ENCODE measurements around the gene AQP2. TPM values are rescaled to one million over a fixed set of nuclear protein-coding genes. Genes with fewer than 3 reads are reported as not detected.

Gene AQP2
- total and polyA plus RNA-seq, 2 of the 13 experiments (the other 11 are each of a cell fraction or from before 2014, with no cell fraction given): not detected

GRCh38 chr12:49967042-49967776, 16.7 kb downstream of the AQP2 start (continued):
- TF ChIP-seq, protein P1, sequence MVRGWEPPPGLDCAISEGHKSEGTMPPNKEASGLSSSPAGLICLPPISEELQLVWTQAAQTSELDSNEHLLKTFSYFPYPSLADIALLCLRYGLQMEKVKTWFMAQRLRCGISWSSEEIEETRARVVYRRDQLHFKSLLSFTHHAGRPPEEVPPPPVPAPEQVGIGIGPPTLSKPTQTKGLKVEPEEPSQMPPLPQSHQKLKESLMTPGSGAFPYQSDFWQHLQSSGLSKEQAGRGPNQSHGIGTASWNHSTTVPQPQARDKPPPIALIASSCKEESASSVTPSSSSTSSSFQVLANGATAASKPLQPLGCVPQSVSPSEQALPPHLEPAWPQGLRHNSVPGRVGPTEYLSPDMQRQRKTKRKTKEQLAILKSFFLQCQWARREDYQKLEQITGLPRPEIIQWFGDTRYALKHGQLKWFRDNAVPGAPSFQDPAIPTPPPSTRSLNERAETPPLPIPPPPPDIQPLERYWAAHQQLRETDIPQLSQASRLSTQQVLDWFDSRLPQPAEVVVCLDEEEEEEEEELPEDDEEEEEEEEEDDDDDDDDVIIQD (CRISPR knock-in tag; IDR thresholded peaks at IDR 0.05; ENCODE audit: low read depth): no peak
- TF ChIP-seq CBX2 (IDR thresholded peaks at IDR 0.05; ENCODE audit: low read depth, low read length): no peak
- TF ChIP-seq CBX2 (CRISPR knock-in tag; IDR thresholded peaks at IDR 0.05; ENCODE audit: low read depth): no peak
- no peak for TF ChIP-seq RNF2 (conservative IDR thresholded peaks at IDR 0.05; ENCODE audit: low read depth)
- peak; percentile 53 for TF ChIP-seq HIVEP1 (CRISPR knock-in tag; IDR thresholded peaks at IDR 0.05)
- TF ChIP-seq JUNB (CRISPR knock-in tag; IDR thresholded peaks at IDR 0.05; ENCODE audit: borderline replicate concordance): no peak
- TF ChIP-seq, protein P2, sequence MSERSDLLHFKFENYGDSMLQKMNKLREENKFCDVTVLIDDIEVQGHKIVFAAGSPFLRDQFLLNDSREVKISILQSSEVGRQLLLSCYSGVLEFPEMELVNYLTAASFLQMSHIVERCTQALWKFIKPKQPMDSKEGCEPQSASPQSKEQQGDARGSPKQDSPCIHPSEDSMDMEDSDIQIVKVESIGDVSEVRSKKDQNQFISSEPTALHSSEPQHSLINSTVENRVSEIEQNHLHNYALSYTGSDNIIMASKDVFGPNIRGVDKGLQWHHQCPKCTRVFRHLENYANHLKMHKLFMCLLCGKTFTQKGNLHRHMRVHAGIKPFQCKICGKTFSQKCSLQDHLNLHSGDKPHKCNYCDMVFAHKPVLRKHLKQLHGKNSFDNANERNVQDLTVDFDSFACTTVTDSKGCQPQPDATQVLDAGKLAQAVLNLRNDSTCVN (CRISPR knock-in tag; IDR thresholded peaks at IDR 0.05; ENCODE audit: borderline replicate concordance): no peak
- peak; percentile 72 for TF ChIP-seq ERF (CRISPR knock-in tag; IDR thresholded peaks at IDR 0.05)
- TF ChIP-seq STAG1 (CRISPR knock-in tag; IDR thresholded peaks at IDR 0.05): peak; percentile 96
- TF ChIP-seq SMYD3 (CRISPR knock-in tag; IDR thresholded peaks at IDR 0.05): no peak
- TF ChIP-seq FOSL1 (CRISPR knock-in tag; IDR thresholded peaks at IDR 0.05; ENCODE audit: borderline replicate concordance): no peak
- TF ChIP-seq CCAR2 (optimal IDR thresholded peaks at IDR 0.05; ENCODE audit: low read depth, low read length): no peak
- TF ChIP-seq MEIS2 (CRISPR knock-in tag; IDR thresholded peaks at IDR 0.05): no peak; the same call in 1 of the 2 replicates
- TF ChIP-seq CBFB (CRISPR knock-in tag; IDR thresholded peaks at IDR 0.05): 0 out of 2 replicates have a peak, but pooled peaks have one; percentile 37
- no peak for TF ChIP-seq NFYC (CRISPR knock-in tag; IDR thresholded peaks at IDR 0.05)
- TF ChIP-seq, protein P3, sequence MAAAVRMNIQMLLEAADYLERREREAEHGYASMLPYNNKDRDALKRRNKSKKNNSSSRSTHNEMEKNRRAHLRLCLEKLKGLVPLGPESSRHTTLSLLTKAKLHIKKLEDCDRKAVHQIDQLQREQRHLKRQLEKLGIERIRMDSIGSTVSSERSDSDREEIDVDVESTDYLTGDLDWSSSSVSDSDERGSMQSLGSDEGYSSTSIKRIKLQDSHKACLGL (CRISPR knock-in tag; IDR thresholded peaks at IDR 0.05): peak; percentile 68; the same call in 1 of the 2 replicates
- no peak for TF ChIP-seq ZNF17 (CRISPR knock-in tag; IDR thresholded peaks at IDR 0.05)
- TF ChIP-seq ZC3H13 (CRISPR knock-in tag; IDR thresholded peaks at IDR 0.05): 0 out of 2 replicates have a peak, but pooled peaks have one; percentile 48
- peak; percentile 59; the same call in 1 of the 2 replicates for TF ChIP-seq ZBTB38 (CRISPR knock-in tag; IDR thresholded peaks at IDR 0.05)
- TF ChIP-seq, protein P4, sequence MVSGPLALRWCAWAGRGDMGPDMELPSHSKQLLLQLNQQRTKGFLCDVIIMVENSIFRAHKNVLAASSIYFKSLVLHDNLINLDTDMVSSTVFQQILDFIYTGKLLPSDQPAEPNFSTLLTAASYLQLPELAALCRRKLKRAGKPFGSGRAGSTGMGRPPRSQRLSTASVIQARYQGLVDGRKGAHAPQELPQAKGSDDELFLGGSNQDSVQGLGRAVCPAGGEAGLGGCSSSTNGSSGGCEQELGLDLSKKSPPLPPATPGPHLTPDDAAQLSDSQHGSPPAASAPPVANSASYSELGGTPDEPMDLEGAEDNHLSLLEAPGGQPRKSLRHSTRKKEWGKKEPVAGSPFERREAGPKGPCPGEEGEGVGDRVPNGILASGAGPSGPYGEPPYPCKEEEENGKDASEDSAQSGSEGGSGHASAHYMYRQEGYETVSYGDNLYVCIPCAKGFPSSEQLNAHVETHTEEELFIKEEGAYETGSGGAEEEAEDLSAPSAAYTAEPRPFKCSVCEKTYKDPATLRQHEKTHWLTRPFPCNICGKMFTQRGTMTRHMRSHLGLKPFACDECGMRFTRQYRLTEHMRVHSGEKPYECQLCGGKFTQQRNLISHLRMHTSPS (CRISPR knock-in tag; IDR thresholded peaks at IDR 0.05; ENCODE audit: low read depth): no peak
- TF ChIP-seq TCF12 (IDR thresholded peaks at IDR 0.05): no peak
- TF ChIP-seq TCF12 (CRISPR knock-in tag; IDR thresholded peaks at IDR 0.05): no peak
- no peak for TF ChIP-seq KLF15 (CRISPR knock-in tag; IDR thresholded peaks at IDR 0.05; ENCODE audit: borderline replicate concordance)
- TF ChIP-seq SMAD3 (CRISPR knock-in tag; IDR thresholded peaks at IDR 0.05): 0 out of 2 replicates have a peak, but pooled peaks have one; percentile 16
- no peak for TF ChIP-seq DNMT3B (CRISPR knock-in tag; conservative IDR thresholded peaks at IDR 0.05)
- no peak for TF ChIP-seq RFX3 (CRISPR knock-in tag; IDR thresholded peaks at IDR 0.05)
- TF ChIP-seq ZNF557 (CRISPR knock-in tag; IDR thresholded peaks at IDR 0.05): no peak
- no peak for TF ChIP-seq KLF9 (CRISPR knock-in tag; IDR thresholded peaks at IDR 0.05; ENCODE audit: low read depth)
- peak; percentile 46; the same call in 1 of the 2 replicates for TF ChIP-seq POGZ (CRISPR knock-in tag; IDR thresholded peaks at IDR 0.05)

Data from HepG2 (cell line).